ENCODE data around the gene CFAP298.

CFAP298 gene

DNA sequence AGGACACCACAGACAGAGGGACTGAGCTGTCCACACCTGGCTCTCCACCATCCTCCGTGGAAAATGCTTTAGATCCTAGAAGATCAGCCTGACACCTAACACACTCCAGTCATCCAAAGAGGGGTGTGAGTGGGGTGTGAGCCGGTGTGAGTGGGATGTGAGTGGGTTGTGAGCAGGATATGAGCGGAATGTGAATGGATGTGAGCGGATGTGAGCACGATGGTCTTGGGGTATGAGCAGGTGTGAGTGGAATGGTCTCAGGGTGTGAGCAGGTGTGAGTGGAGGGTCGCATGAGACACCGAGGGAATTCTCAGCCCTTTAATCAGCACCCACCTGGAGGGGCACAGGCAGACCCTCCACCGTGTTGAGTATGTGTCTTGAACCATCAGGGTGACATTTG, 27.7 kb downstream of the CFAP298 start:
- Mint-ChIP-seq H3K4me1 (ENCODE audit: low read depth) (no peaks in the 10 kb centered on the region), H3K36me3 (ENCODE audit: low read depth) (no peaks in the 10 kb centered on the region), H3K27ac (no peak overlapping the region), H3K4me3 (no peak overlapping the region), H3K9me3 (no peaks in the 10 kb centered on the region), H3K27me3 (no peaks in the 10 kb centered on the region)

GRCh38 chr21:32581732-32582131, 30.4 kb downstream of the CFAP298 start:
- Mint-ChIP-seq H3K9me3 (no peaks in the 10 kb centered on the region), H3K4me3 (no peak overlapping the region), H3K27ac (no peak overlapping the region), H3K27me3 (no peaks in the 10 kb centered on the region), H3K4me1 (ENCODE audit: low read depth) (no peaks in the 10 kb centered on the region), H3K36me3 (ENCODE audit: low read depth) (no peaks in the 10 kb centered on the region)

- Mint-ChIP-seq H3K27ac (no peak overlapping the region), H3K4me1 (ENCODE audit: low read depth) (no peaks in the 10 kb centered on the region), H3K36me3 (ENCODE audit: low read depth) (no peaks in the 10 kb centered on the region), H3K4me3 (no peak overlapping the region), H3K27me3 (no peaks in the 10 kb centered on the region), H3K9me3 (no peaks in the 10 kb centered on the region)
Observed at GRCh38 chr21:32580949-32581348, 31.2 kb downstream of the CFAP298 start.

- Mint-ChIP-seq H3K36me3 (ENCODE audit: low read depth) (no peaks in the 10 kb centered on the region), H3K27ac (no peak overlapping the region), H3K4me1 (ENCODE audit: low read depth) (no peaks in the 10 kb centered on the region), H3K9me3 (no peaks in the 10 kb centered on the region), H3K4me3 (no peak overlapping the region), H3K27me3 (no peaks in the 10 kb centered on the region)
Observed at GRCh38 chr21:32578107-32578691, 34.0 kb downstream of the CFAP298 start.

DNA sequence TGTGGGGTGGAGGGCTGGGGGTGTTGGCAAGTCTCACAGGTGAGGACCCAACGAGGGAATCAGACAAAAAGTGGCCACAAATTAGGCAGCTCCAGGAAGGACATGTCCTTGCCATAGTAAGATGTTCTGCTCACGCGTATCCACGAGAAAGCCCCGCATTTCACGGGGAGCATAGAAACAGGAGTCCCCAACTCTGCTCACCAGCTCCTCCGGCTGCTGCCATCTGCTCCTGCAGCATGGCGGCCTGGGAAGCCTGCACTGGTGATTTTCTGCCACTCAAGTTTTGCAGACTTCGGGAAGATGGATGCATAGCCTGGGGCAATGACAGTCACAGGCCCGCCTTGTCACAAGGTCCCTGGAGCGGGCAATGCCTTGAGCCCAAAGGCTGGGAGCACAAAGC, 36.2 kb downstream of the CFAP298 start:
- Mint-ChIP-seq H3K4me1 (ENCODE audit: low read depth) (no peaks in the 10 kb centered on the region), H3K36me3 (ENCODE audit: low read depth) (no peaks in the 10 kb centered on the region), H3K27me3 (no peaks in the 10 kb centered on the region), H3K4me3 (no peak overlapping the region), H3K27ac (no peak overlapping the region), H3K9me3 (no peaks in the 10 kb centered on the region)

GRCh38 chr21:32574946-32575925, 36.9 kb downstream of the CFAP298 start:
- Mint-ChIP-seq H3K4me1 (ENCODE audit: low read depth) (peaks cover under 1% of the 10 kb centered on the region), H3K36me3 (ENCODE audit: low read depth) (no peaks in the 10 kb centered on the region), H3K4me3 (no peak overlapping the region), H3K27ac (no peak overlapping the region), H3K27me3 (no peaks in the 10 kb centered on the region), H3K9me3 (no peaks in the 10 kb centered on the region)

DNA sequence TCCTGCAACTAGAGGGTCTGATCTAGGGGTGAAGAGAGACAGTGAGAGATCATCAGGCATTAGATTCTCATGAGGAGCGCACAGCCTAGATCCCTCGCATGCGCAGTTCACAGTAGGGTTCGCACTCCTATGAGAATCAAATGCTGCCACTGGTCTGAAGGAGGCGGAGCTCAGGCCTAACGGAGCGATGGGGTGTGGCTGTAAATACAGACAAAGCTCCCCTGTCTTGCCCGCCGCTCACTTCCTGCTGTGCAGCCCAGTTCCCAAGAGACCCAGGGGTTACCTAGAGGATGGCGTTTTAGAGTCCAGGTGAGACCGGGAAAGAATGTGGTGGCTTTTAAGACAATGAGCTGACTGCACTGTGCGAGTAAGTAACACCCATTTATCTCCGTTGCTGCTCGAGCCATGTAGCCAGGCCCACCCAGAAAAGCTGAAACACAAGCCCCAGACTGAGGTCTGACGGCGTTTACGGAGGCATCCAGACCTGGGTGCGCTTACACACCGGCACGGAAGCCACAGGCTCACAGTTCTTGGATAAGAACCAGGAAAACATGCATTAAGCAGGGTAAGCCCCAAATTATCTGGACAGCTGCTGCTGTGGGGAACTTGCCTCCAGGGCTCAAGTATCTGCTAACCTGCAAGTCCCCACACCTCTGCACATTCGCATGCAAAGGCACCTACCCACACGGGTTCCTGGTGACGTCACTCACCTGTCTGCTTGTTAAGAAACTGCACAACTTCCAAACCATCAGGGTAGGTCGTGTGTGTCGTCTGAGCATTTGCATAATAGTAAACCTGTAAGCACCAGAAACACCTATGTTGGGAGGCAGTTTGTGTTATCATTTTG, 39.4 kb downstream of the CFAP298 start:
- peaks cover 15% of the 10 kb centered on the region for H3K4me1 Mint-ChIP-seq (ENCODE audit: low read depth)
- no peak overlapping the region for H3K27ac Mint-ChIP-seq

DNA sequence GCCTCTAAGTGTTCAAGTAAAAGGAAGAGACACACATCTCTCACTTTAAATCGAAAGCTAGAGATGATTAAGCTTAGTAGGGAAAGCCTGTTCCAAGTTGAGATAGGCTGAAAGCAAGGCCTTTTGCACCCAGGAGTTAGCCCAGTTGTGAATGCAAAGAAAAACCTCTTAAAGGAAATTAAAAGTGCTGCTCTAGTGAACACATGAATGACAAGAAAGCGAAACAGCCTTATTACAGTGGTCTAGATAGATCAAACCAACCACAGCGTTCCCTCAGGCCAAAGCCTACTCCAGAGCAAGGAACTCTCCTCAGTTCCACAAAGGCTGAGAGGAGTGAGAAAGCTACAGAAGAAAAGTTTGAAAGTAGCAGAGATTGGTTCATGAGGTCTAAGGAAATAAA, 41.7 kb downstream of the CFAP298 start:
- H3K27ac Mint-ChIP-seq: no peak overlapping the region
- peak overlapping the region; percentile 84 for H3K4me3 Mint-ChIP-seq
- H3K27me3 Mint-ChIP-seq: no peaks in the 10 kb centered on the region
- no peaks in the 10 kb centered on the region for H3K9me3 Mint-ChIP-seq
- H3K36me3 Mint-ChIP-seq (ENCODE audit: low read depth): no peaks in the 10 kb centered on the region
- peaks cover 15% of the 10 kb centered on the region for H3K4me1 Mint-ChIP-seq (ENCODE audit: low read depth)

More for the DNA sequence above, 39.4 kb downstream of the CFAP298 start:
- H3K27me3 Mint-ChIP-seq: no peaks in the 10 kb centered on the region
- no peaks in the 10 kb centered on the region for H3K36me3 Mint-ChIP-seq (ENCODE audit: low read depth)
- H3K9me3 Mint-ChIP-seq: no peaks in the 10 kb centered on the region
- no peak overlapping the region for H3K4me3 Mint-ChIP-seq

DNA sequence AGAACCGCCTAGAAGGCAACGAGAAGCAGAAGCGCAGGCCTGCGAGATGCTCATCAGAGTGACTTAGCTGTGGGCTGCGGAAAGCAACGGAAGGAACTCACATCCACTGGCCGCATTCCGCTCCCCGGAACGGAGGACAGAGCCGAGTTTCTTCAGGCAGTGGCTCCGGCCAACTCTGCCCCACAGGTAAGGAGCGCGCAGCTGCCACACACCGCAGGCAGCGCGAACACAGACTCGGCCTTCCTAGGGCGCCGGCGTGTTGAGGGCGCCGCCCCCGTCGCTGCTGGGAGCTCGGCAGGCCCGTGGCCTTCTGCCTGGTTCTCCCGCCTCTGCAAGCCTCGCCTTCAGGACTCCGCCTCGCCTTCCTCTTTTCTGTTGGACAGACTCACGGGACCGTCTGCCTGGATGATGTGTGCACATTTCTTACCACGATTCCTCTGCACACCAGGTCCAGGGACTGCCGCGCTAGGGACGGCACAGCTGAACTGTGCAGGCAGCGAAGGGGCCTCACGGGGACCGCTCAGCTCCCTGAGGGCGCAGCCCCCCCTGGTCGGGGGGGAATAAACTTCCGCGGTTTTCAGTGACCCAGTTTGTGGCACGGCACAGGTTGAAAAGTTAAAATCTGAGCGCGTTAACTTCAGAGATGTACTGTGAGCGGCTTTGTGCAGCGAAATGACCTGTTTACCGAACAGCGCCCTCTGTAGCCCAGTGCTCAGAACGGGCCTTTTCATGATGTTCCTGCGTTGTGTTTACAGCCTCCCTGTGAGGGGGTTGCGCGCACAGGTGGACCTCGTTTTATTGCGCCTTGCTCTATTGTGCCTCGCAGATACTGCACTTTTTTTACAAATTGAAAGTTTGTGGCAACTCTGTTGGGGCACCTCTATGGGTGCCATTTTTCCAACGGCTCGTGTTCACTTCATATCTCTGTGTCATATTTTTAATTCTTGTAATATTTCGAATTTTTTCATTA, 42.6 kb downstream of the CFAP298 start:
- Mint-ChIP-seq H3K36me3 (ENCODE audit: low read depth) (peaks cover 6% of the 10 kb centered on the region), H3K4me3 (peak overlapping the region; percentile 84), H3K27ac (peak overlapping the region; percentile 6), H3K9me3 (peaks cover 8% of the 10 kb centered on the region), H3K4me1 (ENCODE audit: low read depth) (peaks cover 15% of the 10 kb centered on the region), H3K27me3 (no peaks in the 10 kb centered on the region)

GRCh38 chr21:32567626-32568025, 44.6 kb downstream of the CFAP298 start:
- Mint-ChIP-seq H3K27me3 (no peaks in the 10 kb centered on the region), H3K9me3 (peaks cover 11% of the 10 kb centered on the region), H3K4me3 (no peak overlapping the region), H3K36me3 (ENCODE audit: low read depth) (peaks cover 9% of the 10 kb centered on the region), H3K4me1 (ENCODE audit: low read depth) (peaks cover 18% of the 10 kb centered on the region), H3K27ac (no peak overlapping the region)

- peaks cover 11% of the 10 kb centered on the region for H3K9me3 Mint-ChIP-seq
- no peak overlapping the region for H3K27ac Mint-ChIP-seq
- no peak overlapping the region for H3K4me3 Mint-ChIP-seq
- no peaks in the 10 kb centered on the region for H3K27me3 Mint-ChIP-seq
- H3K36me3 Mint-ChIP-seq (ENCODE audit: low read depth): peaks cover 9% of the 10 kb centered on the region
- H3K4me1 Mint-ChIP-seq (ENCODE audit: low read depth): peaks cover 25% of the 10 kb centered on the region
Observed at GRCh38 chr21:32566741-32567389, 45.3 kb downstream of the CFAP298 start.

DNA sequence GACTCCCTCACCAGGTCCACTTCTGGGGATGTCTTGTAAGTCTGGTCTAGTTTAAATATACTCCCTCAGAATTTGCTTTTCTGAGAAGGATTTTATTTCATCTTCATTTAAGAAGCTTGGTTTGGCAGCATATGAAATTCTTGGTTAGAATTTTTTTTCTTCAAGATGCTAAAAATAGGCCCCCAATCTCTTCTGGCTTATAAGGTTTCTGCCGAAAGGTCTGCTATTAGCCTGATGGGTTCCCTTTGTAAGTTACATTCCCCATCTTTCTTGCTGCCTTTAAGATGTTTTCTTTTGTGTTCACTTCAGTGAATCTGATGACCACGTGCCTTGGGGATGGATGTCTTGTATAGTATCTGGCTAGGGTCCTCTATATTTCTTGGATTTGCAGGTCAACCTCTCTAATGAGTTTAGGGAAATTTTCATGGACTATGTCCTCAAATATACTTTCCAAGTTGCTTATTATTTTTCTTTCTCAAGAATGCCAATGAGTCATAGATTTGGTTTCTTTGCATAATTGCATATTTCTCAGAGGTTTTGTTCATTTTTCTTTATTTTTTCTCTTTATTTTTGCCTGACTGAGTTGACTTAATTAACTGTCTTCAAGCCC, 46.2 kb downstream of the CFAP298 start:
- peaks cover 25% of the 10 kb centered on the region for H3K4me1 Mint-ChIP-seq (ENCODE audit: low read depth)
- H3K27me3 Mint-ChIP-seq: no peaks in the 10 kb centered on the region
- H3K27ac Mint-ChIP-seq: no peak overlapping the region
- H3K36me3 Mint-ChIP-seq (ENCODE audit: low read depth): peaks cover 9% of the 10 kb centered on the region
- H3K9me3 Mint-ChIP-seq: peaks cover 11% of the 10 kb centered on the region
- H3K4me3 Mint-ChIP-seq: no peak overlapping the region

DNA sequence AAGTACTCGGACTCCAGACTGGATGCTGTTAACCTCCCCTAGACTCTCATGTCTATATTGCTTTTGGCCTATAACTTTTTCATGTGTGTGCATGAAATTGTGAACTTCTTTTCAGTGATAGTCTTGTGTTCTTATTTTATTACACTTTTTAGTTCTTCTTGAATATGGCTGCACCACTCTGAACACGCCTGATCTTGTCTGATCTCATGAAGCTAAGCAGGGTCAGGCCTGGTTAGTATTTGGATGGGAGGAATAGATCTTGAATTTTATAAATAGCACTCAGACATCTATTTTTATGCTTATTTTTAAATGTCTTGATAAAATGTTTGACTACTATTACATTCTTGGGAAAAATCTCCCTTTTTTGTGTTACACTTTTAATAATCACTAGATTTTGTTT, 49.3 kb downstream of the CFAP298 start:
- H3K9me3 Mint-ChIP-seq: peaks cover 11% of the 10 kb centered on the region
- H3K27me3 Mint-ChIP-seq: no peaks in the 10 kb centered on the region
- H3K36me3 Mint-ChIP-seq (ENCODE audit: low read depth): peaks cover 9% of the 10 kb centered on the region
- H3K27ac Mint-ChIP-seq: no peak overlapping the region
- peaks cover 10% of the 10 kb centered on the region for H3K4me1 Mint-ChIP-seq (ENCODE audit: low read depth)
- no peak overlapping the region for H3K4me3 Mint-ChIP-seq

Measured in stimulated activated naive CD8-positive, alpha-beta T cell treated with anti-CD3 and anti-CD28 coated beads, Interleukin-15, Interleukin-2, amounts not matched to agents 100 ng/mL and 50 ng/mL, for 24 hours (primary cell).